ENCODE results near the gene TPCN2. TPM values are rescaled to one million over a fixed set of nuclear protein-coding genes. Genes with fewer than 3 reads are reported as not detected.

The TPCN2 gene
- total and polyA plus RNA-seq, 4 donors: 8.7 to 25.9 (median 15.3) TPM

DNA sequence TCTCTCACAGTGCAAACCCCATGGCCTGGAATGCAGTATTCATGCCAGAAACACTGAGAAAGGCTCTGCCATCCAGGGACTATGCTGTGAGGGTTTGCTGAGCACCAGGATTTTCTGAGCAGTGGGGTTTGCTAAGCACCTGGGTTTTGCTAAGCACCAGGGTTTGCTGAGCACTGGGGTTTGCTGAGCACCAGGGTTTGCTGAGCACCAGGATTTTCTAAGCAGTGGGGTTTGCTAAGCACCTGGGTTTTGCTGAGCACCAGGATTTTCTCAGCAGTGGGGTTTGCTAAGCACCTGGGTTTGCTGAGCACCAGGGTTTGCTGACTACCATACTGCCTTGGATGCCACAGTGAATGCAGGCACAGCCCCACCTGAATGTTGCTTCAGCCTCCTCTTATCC lies 58.7 kb downstream of the TPCN2 start:
- H3K27ac ChIP-seq (ENCODE audit: low read depth, low read length): no peak overlapping the region
- H3K36me3 ChIP-seq (ENCODE audit: control insufficient read depth, insufficient read depth, low read length): peaks cover 6% of the 10 kb centered on the region
- H3K4me1 ChIP-seq (ENCODE audit: control insufficient read depth, insufficient read depth, low read length): peaks cover 36% of the 10 kb centered on the region
- H3K27me3 ChIP-seq (ENCODE audit: control insufficient read depth, insufficient read depth, low read length): no peaks in the 10 kb centered on the region
- no peak for DNase-seq (ENCODE audit: low read depth in 4 of 6, low spot score in 6 of 6)
- H3K9me3 ChIP-seq (ENCODE audit: control insufficient read depth, insufficient read depth, low read length): no peaks in the 10 kb centered on the region
- no peak overlapping the region for H3K4me3 ChIP-seq (ENCODE audit: low read depth, low read length)

DNA sequence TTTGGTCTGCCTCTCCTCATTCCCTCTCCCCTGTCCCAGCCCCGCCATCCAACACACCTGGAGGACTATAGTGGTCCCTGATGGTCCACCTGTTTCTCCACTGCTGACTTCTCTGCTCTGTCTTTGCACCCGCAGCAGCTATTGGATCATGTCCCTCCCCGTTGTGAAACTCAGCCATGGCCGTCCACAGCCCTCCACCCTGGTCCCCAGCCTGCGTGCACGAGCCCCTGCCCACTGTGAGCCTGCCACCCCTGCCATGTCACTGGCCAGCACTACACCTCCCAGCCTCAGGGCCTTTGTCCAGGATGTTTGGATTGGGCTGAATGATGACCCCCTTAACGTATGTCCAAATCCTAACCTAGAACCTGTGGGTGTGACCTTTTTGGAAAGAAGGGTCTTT lies 59.3 kb downstream of the TPCN2 start:
- DNase-seq (ENCODE audit: low read depth in 4 of 6, low spot score in 6 of 6): no peak
- Histone ChIP-seq H3K27ac (ENCODE audit: low read depth, low read length) (no peak overlapping the region), H3K4me1 (ENCODE audit: control insufficient read depth, insufficient read depth, low read length) (peaks cover 30% of the 10 kb centered on the region), H3K4me3 (ENCODE audit: low read depth, low read length) (no peak overlapping the region), H3K27me3 (ENCODE audit: control insufficient read depth, insufficient read depth, low read length) (no peaks in the 10 kb centered on the region), H3K9me3 (ENCODE audit: control insufficient read depth, insufficient read depth, low read length) (no peaks in the 10 kb centered on the region), H3K36me3 (ENCODE audit: control insufficient read depth, insufficient read depth, low read length) (peaks cover 6% of the 10 kb centered on the region)
- WGBS (ENCODE audit: insufficient coverage): 92% methylated on average over 7 of the region's 7 CpGs

DNA sequence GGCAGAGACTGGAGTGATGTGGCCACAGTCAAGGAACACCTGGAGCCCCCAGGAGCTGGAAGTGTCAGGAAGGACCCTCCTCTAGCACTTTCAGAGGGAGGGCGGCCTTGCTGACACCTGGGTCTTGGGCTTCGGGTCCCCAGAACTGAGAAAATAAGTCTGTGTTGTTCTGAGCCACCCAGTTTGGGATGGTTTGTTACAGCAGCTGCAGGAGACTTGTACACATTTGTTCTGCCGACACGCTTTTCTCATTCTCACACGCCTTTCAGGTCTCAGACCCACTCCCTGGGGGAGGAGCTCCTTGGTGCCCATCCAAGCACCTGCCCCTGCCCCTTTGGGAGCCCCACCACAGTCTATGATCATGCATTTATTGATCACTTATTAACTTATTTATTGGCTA lies 59.8 kb downstream of the TPCN2 start:
- Histone ChIP-seq H3K4me3 (ENCODE audit: low read depth, low read length) (no peak overlapping the region), H3K9me3 (ENCODE audit: control insufficient read depth, insufficient read depth, low read length) (no peaks in the 10 kb centered on the region), H3K4me1 (ENCODE audit: control insufficient read depth, insufficient read depth, low read length) (peaks cover 26% of the 10 kb centered on the region), H3K27ac (ENCODE audit: low read depth, low read length) (no peak overlapping the region), H3K27me3 (ENCODE audit: control insufficient read depth, insufficient read depth, low read length) (no peaks in the 10 kb centered on the region), H3K36me3 (ENCODE audit: control insufficient read depth, insufficient read depth, low read length) (peaks cover 6% of the 10 kb centered on the region)
- 100% methylated on average over 4 of the region's 5 CpGs for WGBS (ENCODE audit: insufficient coverage)
- no peak for DNase-seq (ENCODE audit: low read depth in 4 of 6, low spot score in 6 of 6)

DNA sequence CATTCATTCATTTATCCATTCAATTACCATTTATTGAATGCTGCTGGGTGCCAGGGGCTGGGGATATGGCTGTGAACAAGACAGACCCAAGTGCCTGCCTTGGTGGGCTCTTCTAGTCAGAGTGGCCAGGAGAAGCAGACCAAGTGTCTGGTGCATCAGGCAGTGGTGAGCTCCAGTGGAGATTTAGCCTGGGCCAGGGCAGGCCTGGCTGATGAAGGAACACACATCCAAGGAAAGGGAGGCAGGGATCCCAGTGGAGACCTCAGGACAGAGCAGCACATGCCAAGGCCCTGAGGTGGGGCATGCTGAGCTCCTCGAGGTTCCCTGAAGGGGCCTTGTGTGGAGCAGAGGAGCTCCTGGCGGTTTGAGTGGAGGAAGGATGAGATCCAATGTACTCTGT lies 60.4 kb downstream of the TPCN2 start:
- WGBS (ENCODE audit: insufficient coverage): 92% methylated on average over 2 of the region's 2 CpGs
- Histone ChIP-seq H3K4me3 (ENCODE audit: low read depth, low read length) (no peak overlapping the region), H3K36me3 (ENCODE audit: control insufficient read depth, insufficient read depth, low read length) (peaks cover 6% of the 10 kb centered on the region), H3K27ac (ENCODE audit: low read depth, low read length) (no peak overlapping the region), H3K9me3 (ENCODE audit: control insufficient read depth, insufficient read depth, low read length) (no peaks in the 10 kb centered on the region), H3K4me1 (ENCODE audit: control insufficient read depth, insufficient read depth, low read length) (peaks cover 26% of the 10 kb centered on the region), H3K27me3 (ENCODE audit: control insufficient read depth, insufficient read depth, low read length) (no peaks in the 10 kb centered on the region)
- DNase-seq (ENCODE audit: low read depth in 4 of 6, low spot score in 6 of 6): no peak

DNA sequence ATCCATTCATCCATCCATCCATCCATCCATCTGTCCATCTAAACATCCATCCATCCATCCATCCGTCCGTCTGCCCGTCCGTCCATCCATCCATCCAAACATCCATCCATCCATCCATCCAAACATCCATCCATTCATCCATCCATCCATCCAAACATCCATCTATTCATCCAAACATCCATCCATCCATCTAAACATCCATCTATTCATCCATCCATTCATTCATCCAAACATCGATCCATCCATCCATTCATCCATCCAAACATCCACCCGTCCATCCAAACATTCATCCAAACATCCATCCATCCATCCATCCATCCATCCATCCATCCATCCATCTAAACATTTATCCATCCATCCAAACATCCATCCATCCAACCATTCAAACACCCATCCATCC lies 61.7 kb downstream of the TPCN2 start:
- peaks cover 8% of the 10 kb centered on the region for H3K36me3 ChIP-seq (ENCODE audit: control insufficient read depth, insufficient read depth, low read length)
- H3K4me3 ChIP-seq (ENCODE audit: low read depth, low read length): no peak overlapping the region
- no peak overlapping the region for H3K27ac ChIP-seq (ENCODE audit: low read depth, low read length)
- no peaks in the 10 kb centered on the region for H3K27me3 ChIP-seq (ENCODE audit: control insufficient read depth, insufficient read depth, low read length)
- no peaks in the 10 kb centered on the region for H3K9me3 ChIP-seq (ENCODE audit: control insufficient read depth, insufficient read depth, low read length)
- DNase-seq (ENCODE audit: low read depth in 4 of 6, low spot score in 6 of 6): no peak
- 98% methylated on average over 6 of the region's 6 CpGs for WGBS (ENCODE audit: insufficient coverage)
- peaks cover 19% of the 10 kb centered on the region for H3K4me1 ChIP-seq (ENCODE audit: control insufficient read depth, insufficient read depth, low read length)

DNA sequence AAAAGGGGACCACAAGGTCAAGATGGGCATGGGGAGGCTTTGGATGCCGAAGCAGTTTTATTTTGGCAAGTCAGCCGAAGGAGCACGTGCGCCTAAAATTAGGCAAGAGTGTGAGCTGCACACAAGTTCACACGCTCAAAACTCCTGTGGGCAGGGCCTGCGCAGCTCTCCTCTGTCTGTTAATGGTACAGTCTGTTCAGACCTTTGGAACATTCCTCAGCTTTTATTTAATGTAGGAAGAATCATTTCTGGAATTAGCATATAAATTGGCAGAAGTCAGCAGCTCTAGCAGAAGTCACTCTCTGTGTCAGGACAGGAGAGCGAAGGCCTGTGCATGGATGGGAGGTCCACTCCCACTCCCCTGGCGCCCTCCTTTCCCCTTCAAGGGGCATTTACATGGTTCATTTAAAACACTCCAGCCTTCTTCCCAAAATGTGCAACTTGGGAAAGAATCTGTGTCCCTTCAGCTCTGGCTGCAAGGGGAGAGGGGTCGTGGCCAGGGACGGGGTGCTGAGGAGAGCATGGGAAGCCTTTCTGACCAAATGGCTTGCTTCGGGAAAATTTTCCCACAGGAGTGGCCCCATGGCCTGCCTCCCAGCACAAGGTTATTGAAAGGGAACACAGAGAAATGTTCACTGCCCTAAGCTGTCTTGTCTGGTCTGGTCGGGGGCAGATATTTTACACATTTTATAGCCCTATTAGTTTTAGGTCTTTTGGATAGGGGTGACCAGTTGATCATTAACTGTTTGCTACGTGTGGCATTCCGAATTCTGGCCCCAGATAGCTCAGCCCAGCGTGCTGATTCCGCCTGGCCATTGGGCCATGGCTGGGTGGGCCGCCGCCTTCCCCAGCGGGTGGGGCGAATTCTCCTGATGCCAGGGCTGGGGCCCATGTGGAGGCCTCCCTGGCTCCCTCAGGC lies 63.2 kb downstream of the TPCN2 start:
- Histone ChIP-seq H3K4me1 (ENCODE audit: control insufficient read depth, insufficient read depth, low read length) (peaks cover 4% of the 10 kb centered on the region), H3K36me3 (ENCODE audit: control insufficient read depth, insufficient read depth, low read length) (peaks cover 12% of the 10 kb centered on the region), H3K27ac (ENCODE audit: low read depth, low read length) (no peak overlapping the region), H3K4me3 (ENCODE audit: low read depth, low read length) (no peak overlapping the region), H3K9me3 (ENCODE audit: control insufficient read depth, insufficient read depth, low read length) (no peaks in the 10 kb centered on the region), H3K27me3 (ENCODE audit: control insufficient read depth, insufficient read depth, low read length) (no peaks in the 10 kb centered on the region)
- DNase-seq (ENCODE audit: low read depth in 4 of 6, low spot score in 6 of 6): peak in 1 of 6 donors; percentile 13
- 84% methylated on average over 18 of the region's 20 CpGs for WGBS (ENCODE audit: insufficient coverage)

DNA sequence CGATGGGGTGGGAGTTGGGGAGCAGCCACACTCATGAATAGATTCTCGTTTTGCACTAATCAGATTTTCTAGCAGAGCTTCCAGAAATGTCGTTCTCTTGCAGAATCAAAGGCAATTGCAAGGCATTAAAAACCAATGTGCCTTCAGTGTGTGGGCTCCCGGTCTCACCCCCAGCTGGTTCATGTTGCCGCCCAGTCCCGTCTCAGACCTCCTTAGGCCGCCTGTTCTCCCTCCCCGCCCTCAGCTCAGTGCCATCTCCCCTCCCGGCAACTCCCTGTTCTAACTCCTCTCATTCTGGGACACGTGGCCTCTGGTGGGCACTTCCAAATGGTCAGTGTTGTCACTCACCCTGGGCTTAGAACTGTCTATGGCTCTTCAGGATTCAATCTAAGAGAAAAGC lies 64.5 kb downstream of the TPCN2 start:
- Histone ChIP-seq H3K27me3 (ENCODE audit: control insufficient read depth, insufficient read depth, low read length) (no peaks in the 10 kb centered on the region), H3K9me3 (ENCODE audit: control insufficient read depth, insufficient read depth, low read length) (no peaks in the 10 kb centered on the region), H3K4me1 (ENCODE audit: control insufficient read depth, insufficient read depth, low read length) (no peaks in the 10 kb centered on the region), H3K36me3 (ENCODE audit: control insufficient read depth, insufficient read depth, low read length) (peaks cover 9% of the 10 kb centered on the region), H3K4me3 (ENCODE audit: low read depth, low read length) (no peak overlapping the region), H3K27ac (ENCODE audit: low read depth, low read length) (no peak overlapping the region)
- no peak for DNase-seq (ENCODE audit: low read depth in 4 of 6, low spot score in 6 of 6)
- 84% methylated on average over 10 of the region's 10 CpGs for WGBS (ENCODE audit: insufficient coverage)

DNA sequence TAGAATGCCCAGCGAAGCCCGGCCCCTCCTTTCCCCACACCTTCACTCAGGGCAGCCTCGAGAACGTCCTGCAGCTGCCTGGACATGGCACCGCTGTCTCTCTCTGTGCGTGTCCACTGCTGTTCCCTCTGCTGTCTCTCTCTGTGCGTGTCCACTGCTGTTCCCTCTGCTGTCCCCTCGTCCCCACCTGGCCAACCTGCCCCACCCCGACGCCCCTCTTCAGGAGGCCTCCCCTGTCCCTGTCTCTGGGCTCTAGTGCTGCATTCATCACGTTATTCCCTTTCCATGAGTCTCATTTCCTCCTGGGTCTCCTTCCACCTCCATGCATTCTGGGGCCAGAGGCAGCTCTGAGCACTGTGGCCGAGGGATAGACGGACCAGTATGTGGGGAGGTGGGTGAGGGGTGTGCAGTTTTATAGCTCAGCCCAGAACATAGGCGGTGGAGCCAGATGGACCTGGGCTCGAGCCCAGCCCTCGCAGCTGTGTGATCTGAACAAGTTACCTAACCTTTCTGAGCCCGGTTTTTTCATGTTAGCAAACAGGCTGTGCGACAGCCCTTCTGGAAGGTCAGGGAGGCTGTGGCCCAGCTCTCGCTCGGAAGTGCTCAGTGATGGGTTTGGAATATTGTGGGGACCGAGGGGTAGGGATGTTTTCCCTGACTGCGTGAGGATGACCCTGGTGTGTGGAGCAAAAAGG lies 65.1 kb downstream of the TPCN2 start:
- no peaks in the 10 kb centered on the region for H3K9me3 ChIP-seq (ENCODE audit: control insufficient read depth, insufficient read depth, low read length)
- no peaks in the 10 kb centered on the region for H3K4me1 ChIP-seq (ENCODE audit: control insufficient read depth, insufficient read depth, low read length)
- 80% methylated on average over 22 of the region's 22 CpGs for WGBS (ENCODE audit: insufficient coverage)
- H3K4me3 ChIP-seq (ENCODE audit: low read depth, low read length): no peak overlapping the region
- no peak overlapping the region for H3K27ac ChIP-seq (ENCODE audit: low read depth, low read length)
- no peaks in the 10 kb centered on the region for H3K27me3 ChIP-seq (ENCODE audit: control insufficient read depth, insufficient read depth, low read length)
- peaks cover 5% of the 10 kb centered on the region for H3K36me3 ChIP-seq (ENCODE audit: control insufficient read depth, insufficient read depth, low read length)
- DNase-seq (ENCODE audit: low read depth in 4 of 6, low spot score in 6 of 6): no peak

DNA sequence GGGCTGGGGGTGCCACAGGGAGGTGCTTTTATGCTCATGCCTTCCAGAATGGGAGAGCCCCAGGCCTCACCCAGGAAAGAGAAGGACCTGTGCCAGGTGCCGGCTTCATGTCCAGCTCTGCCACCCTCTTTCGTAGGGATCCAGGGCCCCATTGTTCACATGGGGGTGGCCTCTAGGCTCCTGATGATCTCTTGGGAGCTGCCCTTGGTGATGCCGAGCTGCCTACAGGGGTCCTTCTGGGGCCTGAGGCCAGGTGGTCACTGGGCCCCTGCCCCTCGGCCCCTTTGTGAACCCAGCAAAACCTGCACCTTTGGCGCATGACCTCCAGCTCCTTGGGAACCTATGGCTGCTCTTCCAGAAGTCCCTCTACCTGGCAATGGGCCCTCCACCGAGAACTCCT lies 65.6 kb downstream of the TPCN2 start:
- 88% methylated on average over 6 of the region's 6 CpGs for WGBS (ENCODE audit: insufficient coverage)
- Histone ChIP-seq H3K9me3 (ENCODE audit: control insufficient read depth, insufficient read depth, low read length) (peaks cover 2% of the 10 kb centered on the region), H3K27ac (ENCODE audit: low read depth, low read length) (no peak overlapping the region), H3K4me1 (ENCODE audit: control insufficient read depth, insufficient read depth, low read length) (no peaks in the 10 kb centered on the region), H3K4me3 (ENCODE audit: low read depth, low read length) (no peak overlapping the region), H3K36me3 (ENCODE audit: control insufficient read depth, insufficient read depth, low read length) (peaks cover 5% of the 10 kb centered on the region), H3K27me3 (ENCODE audit: control insufficient read depth, insufficient read depth, low read length) (no peaks in the 10 kb centered on the region)
- no peak for DNase-seq (ENCODE audit: low read depth in 4 of 6, low spot score in 6 of 6)

All from spinal cord (tissue), 10 donors.